Astrocyte of the cerebellum (primary cell): Measurements from ENCODE around the gene OR10A7.

Experiments used
- DNase-seq: peaks from one replicate; pipeline ENCODE4 v3.0.0-alpha.2; 2011; ENCODE audit warnings: low read depth
- H3K4me3 ChIP-seq: 2 replicates; pipeline ENCODE4 v1.5.1; 2011; ENCODE audit warnings: mild to moderate bottlenecking, low read depth, low read length, moderate library complexity
- in situ Hi-C: cut with HindIII; loops from 2 replicates; pipeline ENCODE4 v1.10.0; 2017; ENCODE audit warnings: low sequenced_read_pairs
- TF ChIP-seq, protein P1 (sequence below): IDR thresholded peaks from 2 replicates; pipeline ENCODE4 v1.5.1; 2012; ENCODE audit warnings: low read length, low read depth, moderate library complexity, mild to moderate bottlenecking; ENCODE audit errors: missing control alignments

OR10A7 gene

DNA sequence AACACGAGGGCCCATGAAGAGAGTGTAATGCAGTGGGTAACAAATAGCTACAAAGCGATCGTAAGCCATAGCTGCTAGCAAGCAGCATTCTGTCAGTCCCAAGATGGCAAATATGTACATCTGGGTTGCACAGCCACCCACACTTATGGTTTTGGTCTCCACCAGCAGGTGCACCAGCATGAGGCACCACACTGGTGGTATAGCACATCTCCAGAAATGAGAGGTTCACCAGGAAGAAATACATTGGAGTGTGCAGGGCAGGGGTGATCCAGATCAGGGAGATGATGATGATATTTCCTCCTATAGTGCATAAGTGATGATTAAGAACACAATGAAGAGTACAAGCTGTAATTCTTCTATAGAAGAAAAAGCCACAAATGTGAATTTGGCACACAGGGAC, 26.4 kb upstream of the OR10A7 start:
- DNase-seq: no peak
- TF ChIP-seq, protein P1, sequence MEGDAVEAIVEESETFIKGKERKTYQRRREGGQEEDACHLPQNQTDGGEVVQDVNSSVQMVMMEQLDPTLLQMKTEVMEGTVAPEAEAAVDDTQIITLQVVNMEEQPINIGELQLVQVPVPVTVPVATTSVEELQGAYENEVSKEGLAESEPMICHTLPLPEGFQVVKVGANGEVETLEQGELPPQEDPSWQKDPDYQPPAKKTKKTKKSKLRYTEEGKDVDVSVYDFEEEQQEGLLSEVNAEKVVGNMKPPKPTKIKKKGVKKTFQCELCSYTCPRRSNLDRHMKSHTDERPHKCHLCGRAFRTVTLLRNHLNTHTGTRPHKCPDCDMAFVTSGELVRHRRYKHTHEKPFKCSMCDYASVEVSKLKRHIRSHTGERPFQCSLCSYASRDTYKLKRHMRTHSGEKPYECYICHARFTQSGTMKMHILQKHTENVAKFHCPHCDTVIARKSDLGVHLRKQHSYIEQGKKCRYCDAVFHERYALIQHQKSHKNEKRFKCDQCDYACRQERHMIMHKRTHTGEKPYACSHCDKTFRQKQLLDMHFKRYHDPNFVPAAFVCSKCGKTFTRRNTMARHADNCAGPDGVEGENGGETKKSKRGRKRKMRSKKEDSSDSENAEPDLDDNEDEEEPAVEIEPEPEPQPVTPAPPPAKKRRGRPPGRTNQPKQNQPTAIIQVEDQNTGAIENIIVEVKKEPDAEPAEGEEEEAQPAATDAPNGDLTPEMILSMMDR: no peak
- in situ Hi-C loops: no loop called here

DNA sequence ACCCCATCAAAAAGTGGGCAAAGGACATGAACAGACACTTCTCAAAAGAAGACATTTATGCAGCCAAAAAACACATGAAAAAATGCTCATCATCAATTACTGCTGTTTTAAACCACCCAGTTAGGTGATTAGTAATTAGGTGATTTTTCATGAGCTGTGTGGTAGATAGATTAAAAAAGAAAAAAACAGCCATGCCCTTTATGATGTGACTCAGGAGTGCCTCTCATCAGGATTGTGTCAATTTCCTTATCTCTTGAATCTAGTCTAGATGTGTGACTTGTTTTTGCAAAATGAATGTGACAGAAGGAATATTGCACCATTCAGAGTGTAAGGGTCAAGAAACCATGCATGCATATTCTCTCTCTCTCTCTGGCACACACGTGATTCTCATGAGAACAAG, 5.7 kb downstream of the OR10A7 start:
- in situ Hi-C loops: no loop called here
- no peak overlapping the region for H3K4me3 ChIP-seq
- TF ChIP-seq, protein P1: no peak
- no peak for DNase-seq

More for the DNA sequence above, 26.4 kb upstream of the OR10A7 start:
- no peak overlapping the region for H3K4me3 ChIP-seq

DNA sequence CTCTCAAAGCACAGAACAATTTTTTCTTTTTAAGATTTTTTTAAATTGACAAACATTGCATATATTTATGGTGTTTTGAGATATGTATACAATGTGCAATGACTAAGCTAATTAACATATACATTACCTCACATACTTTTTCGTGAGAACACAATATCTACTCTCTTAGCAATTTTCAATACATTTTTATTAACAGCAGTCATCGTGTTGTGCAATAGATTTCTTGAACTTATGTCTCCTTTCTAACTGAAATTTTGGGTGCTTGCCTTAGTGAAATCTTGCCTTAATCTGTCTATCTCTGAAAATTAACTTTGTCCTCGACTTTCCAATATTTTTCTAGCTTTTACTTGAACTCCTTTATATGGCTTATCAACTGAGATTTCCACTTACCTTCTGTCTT, 6.8 kb downstream of the OR10A7 start:
- no peak for DNase-seq
- in situ Hi-C loops: no loop called here
- TF ChIP-seq, protein P1: no peak
- no peak overlapping the region for H3K4me3 ChIP-seq

DNA sequence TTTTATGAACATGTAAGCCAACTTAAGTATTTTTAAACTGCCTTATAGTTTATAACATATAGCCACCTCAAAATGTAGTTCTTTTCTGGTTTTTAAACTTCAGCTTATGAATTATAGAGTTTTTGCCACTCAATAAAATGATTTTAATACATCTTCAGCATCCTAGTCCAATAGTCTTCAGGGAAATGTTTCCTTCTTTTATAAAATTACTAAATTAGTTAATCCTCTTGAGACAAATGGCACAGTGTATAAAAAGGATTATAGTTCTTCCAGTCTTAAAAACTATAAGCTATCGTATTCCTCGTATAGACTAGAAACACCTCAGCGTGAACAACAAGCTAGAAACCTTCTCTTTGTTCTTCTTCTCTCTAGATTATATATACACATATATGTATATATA, 23.5 kb downstream of the OR10A7 start, which contains the start of gene OR6C74:
OR6C74 (plus strand) TSS at position 301 of the 400 bp plus-strand sequence. CDS start 2,679 bp downstream, outside the sequence.
- in situ Hi-C loops: no loop called here
- no peak for DNase-seq
- H3K4me3 ChIP-seq: no peak within 1 kb of the TSS
- TF ChIP-seq, protein P1: no peak

DNA sequence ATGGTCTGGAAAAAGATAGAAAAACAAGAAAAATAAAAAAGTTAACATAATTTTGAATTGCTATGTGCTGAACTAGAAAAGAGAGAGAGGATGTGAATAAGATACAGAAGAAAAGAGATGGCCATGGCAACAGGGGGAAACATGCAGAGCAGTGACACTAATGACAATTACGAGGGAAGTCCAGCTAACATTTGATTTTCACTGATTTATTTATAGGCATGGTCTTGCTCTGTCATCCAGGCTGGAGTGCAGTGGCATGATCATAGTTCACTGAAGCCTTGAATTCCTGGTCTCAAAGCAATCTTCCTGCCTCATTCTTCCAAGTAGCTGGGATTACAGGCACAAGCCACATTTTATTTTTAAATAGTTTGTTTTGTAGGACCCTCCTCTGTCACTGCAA, 25.3 kb downstream of the OR10A7 start:
- in situ Hi-C loops: no loop called here
- H3K4me3 ChIP-seq: no peak overlapping the region
- no peak for DNase-seq
- TF ChIP-seq, protein P1: no peak

DNA sequence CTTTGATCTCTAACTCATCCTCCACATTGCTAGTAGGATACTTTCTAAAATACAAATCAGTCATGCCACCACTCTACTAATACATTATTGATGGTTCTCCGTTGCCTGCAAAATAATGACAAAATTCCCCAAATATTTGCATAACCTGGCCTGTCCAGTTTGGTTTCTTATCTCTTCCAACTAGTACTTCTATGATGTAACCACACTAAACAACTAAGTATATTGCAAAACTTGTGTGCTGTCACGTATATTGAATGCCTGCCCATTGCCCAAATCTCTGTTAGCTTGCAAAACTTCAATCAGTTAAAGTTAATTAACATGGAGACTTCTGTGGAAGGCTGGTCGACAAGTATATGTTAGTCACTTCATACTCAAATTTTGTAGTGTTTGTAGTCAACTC, 30.1 kb downstream of the OR10A7 start:
- in situ Hi-C loops: no loop called here
- no peak for DNase-seq
- H3K4me3 ChIP-seq: no peak overlapping the region
- TF ChIP-seq, protein P1: no peak

DNA sequence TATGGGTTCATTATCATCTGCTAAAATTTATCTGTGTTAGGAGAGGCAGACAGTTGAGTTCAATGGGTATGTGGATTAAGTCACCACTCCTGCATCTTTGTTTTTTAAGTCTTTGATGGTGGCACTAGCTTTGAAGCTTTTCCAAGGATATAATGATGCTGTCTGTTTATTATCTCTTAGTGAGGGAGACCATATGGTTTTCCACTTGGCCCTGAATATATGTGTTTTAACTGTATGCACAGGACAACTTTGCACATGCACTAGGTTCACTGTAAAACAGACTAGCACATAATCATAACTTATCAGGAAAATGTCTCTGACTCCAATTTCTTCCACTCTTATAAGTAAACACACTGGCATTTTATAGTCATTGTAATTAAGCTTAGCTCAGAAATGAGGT, 32.5 kb downstream of the OR10A7 start:
- DNase-seq: no peak
- no peak overlapping the region for H3K4me3 ChIP-seq
- in situ Hi-C loops: no loop called here
- TF ChIP-seq, protein P1: no peak
